GM19193 (cell line): ENCODE measurements around the gene MTX1.
A peak's percentile ranks its signal among the peaks of the same experiment; 100 is the strongest.

Experiments
- POLR2A ChIP-seq: IDR thresholded peaks from 4 replicates; pipeline ENCODE4 v1.6.1; 2011; ENCODE audit not compliant: insufficient read depth, insufficient read length; ENCODE audit errors: extremely low read depth

MTX1 gene

DNA sequence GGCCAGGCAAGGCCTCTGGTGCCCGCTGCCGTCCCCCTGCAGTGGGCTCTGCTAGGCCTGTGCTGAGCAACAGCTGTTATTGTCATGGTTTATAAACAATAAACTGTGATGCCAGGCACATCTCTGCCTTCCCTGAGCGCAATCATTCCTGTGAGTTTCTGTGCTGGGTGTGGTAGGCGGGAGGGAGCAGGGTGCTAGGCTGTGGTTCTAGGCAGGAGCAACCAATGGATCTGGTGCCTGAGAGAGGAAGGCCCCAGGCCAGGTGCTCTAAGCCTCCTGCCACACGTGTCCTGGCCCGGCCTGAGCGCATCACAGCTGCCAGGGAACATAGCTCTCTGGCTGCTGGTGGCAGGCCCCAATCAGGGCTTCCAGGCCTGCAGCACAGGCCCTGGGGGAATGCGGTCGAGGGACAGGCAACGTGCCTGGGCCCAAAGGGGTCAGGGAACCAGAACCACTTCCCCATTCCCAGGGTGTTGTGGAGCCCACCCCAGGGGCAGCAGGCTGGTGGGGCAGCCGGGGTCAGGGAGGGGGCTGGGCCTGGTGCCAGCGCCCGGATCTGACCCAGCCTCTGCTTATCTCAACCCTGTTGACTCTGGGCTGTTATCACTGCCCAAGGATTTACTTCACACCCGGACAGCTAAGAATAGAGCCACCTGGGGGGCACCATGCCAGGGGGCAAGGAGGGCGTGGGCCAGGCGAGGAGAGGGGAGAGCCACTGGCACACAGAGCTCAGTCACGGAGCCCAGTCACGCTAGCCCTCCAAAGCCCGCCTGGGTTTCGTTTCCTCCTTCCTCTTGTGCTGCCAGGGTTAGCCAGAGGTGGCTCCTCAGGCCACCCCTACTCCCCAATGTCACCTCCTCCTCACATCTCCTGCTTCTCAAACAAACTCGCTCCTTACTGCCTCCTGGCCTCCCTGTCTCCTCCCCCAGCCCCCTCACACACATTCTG is 23.4 kb upstream of the MTX1 start:
- peak; percentile 56 for TF ChIP-seq POLR2A

DNA sequence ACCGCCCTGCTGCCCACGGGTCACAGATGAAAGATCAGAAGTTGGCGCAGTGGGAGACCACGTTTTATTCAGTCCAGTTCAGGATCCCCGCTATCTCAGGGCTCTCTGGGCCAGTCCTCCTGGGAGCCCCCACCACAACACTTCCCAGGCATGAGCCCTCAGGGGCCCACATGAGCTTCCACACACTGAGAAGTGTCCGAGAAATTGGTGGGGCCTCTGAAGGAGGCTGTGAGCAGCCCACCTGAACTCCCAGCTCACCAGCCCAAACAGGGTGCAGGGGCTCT is 22.8 kb upstream of the MTX1 start:
- TF ChIP-seq POLR2A = no peak

DNA sequence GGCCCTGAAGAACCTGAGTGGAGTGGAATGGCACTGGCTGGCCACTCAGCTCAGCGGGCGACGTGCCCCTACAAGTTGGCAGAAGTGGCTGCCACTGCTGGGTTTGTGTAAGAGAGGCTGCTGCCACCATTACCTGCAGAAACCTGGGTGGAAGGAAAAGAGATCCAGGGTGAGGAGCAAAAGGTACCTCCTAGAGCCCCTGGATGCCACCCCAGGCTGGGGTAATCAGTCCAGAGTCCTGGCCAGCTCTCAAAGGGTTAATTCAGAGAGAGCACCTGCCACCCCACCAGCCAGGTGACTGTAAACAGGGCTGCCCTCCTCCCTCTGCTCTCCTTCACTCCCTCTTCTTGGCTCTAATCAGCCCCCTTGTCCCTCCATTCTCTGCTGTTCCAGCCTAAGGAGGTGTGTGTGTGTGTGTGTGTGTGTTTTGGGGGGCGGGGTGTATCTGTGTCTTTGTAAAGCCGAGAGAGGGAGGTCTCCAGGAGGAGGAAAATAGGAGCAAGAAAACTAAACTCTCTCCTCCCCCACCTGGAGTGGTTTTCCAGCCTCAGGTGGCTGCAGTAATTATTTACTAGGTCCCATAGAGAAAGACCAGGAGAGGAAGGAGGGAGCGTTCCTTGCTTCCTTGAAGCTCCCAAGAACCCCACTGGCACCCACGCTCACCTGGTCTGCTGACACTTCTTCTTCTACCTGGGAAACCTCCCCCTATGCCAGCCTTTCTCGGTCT is 22.3 kb upstream of the MTX1 start:
- TF ChIP-seq POLR2A = no peak

DNA sequence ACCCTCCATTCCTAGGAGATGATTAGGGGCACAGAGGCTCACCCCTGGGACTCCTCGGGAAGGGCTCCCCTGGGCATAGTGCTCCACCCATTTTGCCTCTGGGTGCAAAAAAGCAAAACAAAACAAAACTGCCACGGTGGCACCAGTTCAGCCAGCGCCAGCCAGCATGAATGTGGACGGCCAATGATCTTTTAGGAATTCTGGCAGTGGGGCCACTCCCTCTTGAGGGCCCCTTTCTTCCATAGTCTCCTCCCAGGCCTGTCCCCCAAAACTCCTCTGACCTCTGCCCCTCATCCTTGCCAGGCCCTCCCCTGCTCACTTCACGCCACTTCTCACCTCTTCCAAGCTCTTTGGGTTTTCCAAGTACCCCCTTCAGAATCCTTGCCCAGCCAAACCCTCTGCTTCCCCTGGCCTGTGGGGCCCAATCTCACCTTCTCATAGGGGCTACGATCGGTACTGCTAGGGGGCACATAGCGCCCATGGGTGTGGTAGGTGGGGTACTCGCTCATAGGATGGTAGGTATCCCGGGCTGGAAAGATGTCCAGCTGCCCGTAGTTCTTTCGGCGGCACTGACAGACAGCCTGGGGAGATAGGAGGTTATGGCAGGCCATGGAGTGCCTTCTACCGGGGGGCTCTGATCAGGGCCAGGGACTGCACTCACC is 21.6 kb upstream of the MTX1 start:
- no peak for TF ChIP-seq POLR2A

GRCh38 chr1:155187456-155187891 is 21.0 kb upstream of the MTX1 start:
- TF ChIP-seq POLR2A = no peak

DNA sequence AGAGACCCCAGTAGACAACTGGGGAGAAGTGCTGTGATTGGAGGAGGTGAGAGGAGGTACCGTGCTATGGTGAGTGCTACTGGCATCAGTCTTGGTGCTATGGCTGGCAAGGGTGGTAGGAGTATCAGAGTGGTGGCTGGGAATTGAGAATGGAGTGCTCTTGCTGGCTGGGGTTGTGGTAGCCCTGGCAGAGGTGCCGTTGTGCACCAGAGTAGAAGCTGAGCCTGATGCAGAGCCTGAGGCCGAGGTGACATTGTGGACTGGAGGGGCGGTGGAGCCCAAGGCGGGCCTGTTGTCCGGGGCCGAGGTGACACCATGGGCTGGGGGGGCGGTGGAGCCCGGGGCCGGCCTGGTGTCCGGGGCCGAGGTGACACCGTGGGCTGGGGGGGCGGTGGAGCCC is 20.2 kb upstream of the MTX1 start:
- no peak for TF ChIP-seq POLR2A

DNA sequence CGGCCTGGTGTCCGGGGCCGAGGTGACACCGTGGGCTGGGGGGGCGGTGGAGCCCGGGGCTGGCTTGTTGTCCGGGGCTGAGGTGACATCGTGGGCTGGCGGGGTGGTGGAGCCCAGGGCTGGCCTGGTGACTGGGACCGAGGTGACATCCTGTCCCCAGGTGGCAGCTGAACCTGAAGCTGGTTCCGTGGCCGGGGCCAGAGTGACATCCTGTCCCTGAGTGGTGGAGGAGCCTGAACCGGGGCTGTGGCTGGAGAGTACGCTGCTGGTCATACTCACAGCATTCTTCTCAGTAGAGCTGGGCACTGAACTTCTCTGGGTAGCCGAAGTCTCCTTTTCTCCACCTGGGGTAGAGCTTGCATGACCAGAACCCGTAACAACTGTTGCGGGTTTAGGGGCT is 16.6 kb upstream of the MTX1 start:
- no peak for TF ChIP-seq POLR2A

- TF ChIP-seq POLR2A = no peak
Measured at GRCh38 chr1:155192346-155193274, 15.9 kb upstream of the MTX1 start.

- no peak for TF ChIP-seq POLR2A
Measured at GRCh38 chr1:155193275-155193990, 15.1 kb upstream of the MTX1 start.

- TF ChIP-seq POLR2A = no peak
Measured at GRCh38 chr1:155195201-155196102, 13.0 kb upstream of the MTX1 start.

GRCh38 chr1:155196103-155196892 is 12.2 kb upstream of the MTX1 start:
- no peak for TF ChIP-seq POLR2A
